Measurements from ENCODE around the gene USP32. TPM values are rescaled to one million over a fixed set of nuclear protein-coding genes. Genes with fewer than 3 reads are reported as not detected.
A peak's percentile ranks its signal among the peaks of the same experiment; 100 is the strongest.

USP32 gene
- total RNA-seq, 1 donor from 2014 or later = 22.8 TPM

DNA sequence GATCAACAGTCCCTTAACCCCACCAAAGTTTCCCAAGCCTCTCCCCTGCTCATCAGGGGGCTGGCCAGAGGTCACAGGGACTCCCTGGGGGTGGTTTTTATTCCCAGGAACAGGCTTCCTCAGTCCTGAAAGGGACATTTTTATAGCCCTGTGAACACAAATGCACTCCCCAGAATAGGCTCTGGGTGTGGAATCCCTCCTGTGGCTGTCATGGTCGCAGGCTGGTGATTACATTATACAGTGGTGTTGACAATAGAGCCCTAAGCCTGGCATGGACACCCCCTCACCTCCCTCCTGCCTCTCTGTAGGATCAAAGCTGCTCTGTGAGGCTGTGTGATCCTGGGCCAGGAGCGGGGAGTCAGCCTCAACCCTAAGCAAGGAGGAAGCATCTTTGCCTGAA lies 243.6 kb downstream of the USP32 start:
- intact Hi-C loops (cut with micrococcal nuclease) = no loop called here
- no peak overlapping the region for H3K27ac ChIP-seq (replicated peaks)

DNA sequence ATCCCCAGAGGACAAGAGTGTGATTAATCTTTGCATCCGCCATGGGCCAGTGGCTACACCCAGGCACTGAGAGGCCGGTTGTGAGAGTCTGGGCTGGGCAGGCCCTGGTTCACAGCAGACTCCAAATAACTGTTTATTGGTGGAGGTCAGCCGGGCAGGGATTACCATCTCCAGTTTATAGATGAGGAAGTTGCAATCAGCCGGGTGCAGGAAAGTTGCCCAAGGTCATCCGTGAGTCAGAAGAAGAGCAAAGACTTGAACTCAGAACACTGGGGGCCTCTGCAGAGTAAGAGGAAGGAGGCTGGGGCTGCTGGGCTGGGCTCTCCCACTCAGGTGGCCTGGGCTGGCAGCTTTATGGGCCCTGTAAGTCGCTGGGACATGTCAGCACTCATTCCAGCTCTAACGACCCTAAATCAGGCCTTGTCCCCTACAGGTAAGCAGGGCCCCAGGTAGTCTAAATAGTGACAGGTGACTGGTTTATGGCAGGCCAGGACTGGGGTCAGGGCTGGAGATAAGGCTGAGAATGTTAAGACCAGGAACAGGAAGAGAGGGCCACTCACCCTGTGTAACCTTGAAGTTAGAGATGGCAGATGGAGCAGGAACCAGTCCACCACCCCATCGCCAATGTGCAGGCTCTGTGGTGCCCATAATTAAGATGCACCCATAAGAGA lies 244.2 kb downstream of the USP32 start:
- TF ChIP-seq, protein P1, sequence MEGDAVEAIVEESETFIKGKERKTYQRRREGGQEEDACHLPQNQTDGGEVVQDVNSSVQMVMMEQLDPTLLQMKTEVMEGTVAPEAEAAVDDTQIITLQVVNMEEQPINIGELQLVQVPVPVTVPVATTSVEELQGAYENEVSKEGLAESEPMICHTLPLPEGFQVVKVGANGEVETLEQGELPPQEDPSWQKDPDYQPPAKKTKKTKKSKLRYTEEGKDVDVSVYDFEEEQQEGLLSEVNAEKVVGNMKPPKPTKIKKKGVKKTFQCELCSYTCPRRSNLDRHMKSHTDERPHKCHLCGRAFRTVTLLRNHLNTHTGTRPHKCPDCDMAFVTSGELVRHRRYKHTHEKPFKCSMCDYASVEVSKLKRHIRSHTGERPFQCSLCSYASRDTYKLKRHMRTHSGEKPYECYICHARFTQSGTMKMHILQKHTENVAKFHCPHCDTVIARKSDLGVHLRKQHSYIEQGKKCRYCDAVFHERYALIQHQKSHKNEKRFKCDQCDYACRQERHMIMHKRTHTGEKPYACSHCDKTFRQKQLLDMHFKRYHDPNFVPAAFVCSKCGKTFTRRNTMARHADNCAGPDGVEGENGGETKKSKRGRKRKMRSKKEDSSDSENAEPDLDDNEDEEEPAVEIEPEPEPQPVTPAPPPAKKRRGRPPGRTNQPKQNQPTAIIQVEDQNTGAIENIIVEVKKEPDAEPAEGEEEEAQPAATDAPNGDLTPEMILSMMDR (IDR thresholded peaks at IDR 0.05; ENCODE audit: borderline replicate concordance) = no peak
- Histone ChIP-seq H3K27me3 (ENCODE audit: low read depth) (peaks cover 85% of the 10 kb centered on the region), H3K9me3 (replicated peaks) (no peaks in the 10 kb centered on the region), H3K4me3 (no peak overlapping the region), H3K27ac (replicated peaks) (no peak overlapping the region), H3K4me1 (peaks cover 45% of the 10 kb centered on the region), H3K36me3 (no peaks in the 10 kb centered on the region)
- DNase-seq = no peak
- intact Hi-C loops (cut with micrococcal nuclease) = no loop called here

More for the DNA sequence above, 243.6 kb downstream of the USP32 start:
- TF ChIP-seq, protein P1 (IDR thresholded peaks at IDR 0.05; ENCODE audit: borderline replicate concordance) = no peak
- H3K36me3 ChIP-seq = no peaks in the 10 kb centered on the region
- peaks cover 92% of the 10 kb centered on the region for H3K27me3 ChIP-seq (ENCODE audit: low read depth)
- peaks cover 45% of the 10 kb centered on the region for H3K4me1 ChIP-seq
- H3K9me3 ChIP-seq (replicated peaks) = no peaks in the 10 kb centered on the region
- DNase-seq = no peak
- no peak overlapping the region for H3K4me3 ChIP-seq

DNA sequence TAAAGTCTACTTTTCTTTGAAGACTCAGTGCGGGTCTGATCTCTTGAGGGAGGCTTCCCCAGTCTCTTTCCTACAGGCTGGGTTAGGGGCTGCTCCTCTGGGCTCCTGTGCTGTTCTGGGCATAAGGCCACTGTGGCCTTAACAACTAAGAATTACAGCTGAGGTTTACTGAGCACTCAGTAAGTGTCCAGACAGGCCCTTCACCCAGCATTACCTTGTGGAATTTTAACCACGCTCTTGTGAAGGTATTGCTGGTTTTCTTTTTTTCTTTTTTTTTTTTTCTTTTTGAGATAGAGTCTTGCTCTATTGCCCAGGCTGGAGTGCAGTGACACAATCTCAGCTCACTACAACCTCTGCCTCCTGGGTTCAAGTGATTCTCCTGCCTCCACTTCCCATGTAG lies 245.7 kb downstream of the USP32 start:
- H3K27ac ChIP-seq (replicated peaks) = no peak overlapping the region
- intact Hi-C loops (cut with micrococcal nuclease) = no loop called here
- H3K4me3 ChIP-seq = no peak overlapping the region
- H3K36me3 ChIP-seq = no peaks in the 10 kb centered on the region
- no peaks in the 10 kb centered on the region for H3K9me3 ChIP-seq (replicated peaks)
- H3K4me1 ChIP-seq = peaks cover 50% of the 10 kb centered on the region
- no peak for DNase-seq
- TF ChIP-seq, protein P1 (IDR thresholded peaks at IDR 0.05; ENCODE audit: borderline replicate concordance) = no peak
- H3K27me3 ChIP-seq (ENCODE audit: low read depth) = peaks cover 84% of the 10 kb centered on the region

DNA sequence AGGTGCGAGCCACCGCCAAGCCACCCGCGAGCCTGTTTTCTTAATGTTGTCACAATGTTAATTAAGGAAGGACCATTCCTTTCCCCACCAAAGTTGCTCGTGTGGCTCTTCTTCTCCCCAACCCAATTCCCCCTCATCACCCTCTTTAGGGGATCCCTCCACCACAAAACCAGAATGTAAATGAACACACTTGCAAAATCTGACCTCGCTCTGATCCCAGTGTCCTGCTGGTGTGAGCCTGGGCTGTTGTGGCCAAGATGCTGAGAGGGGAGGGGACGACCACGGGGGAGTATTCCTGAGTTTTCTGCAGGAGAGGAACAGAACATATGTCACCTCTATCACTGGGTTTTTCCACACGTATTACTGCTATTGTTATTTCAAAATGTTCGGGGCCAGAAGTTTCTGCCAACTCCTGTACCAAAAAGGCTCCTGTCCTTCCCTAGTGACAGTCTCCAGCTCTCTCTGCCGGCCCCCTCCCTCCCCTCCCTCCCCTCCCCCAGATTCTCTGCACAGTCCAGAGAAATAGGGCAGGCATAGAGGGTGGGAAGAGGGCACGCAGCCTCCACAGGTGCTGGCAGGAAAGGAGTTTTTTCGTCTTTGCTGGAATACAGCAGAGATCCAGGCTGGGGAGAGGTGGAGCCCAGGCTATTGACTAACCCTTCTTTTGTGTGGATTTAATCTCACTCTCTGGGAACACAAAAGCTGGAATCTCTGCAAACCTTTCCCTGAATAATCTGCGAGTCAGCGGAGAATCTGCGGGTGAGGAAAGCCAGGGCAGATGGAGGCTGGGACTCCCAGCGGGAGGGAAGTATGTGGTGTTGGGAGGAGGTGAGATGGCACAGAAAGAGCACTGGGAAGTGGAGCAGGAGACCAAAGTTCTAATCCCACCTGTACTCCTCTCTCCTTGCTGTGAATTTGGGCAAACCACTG lies 246.7 kb downstream of the USP32 start:
- TF ChIP-seq, protein P1 (IDR thresholded peaks at IDR 0.05; ENCODE audit: borderline replicate concordance) = no peak
- no peak overlapping the region for H3K4me3 ChIP-seq
- intact Hi-C loops (cut with micrococcal nuclease) = no loop called here
- H3K27ac ChIP-seq (replicated peaks) = peak overlapping the region; percentile 24
- peaks cover 84% of the 10 kb centered on the region for H3K27me3 ChIP-seq (ENCODE audit: low read depth)
- H3K36me3 ChIP-seq = no peaks in the 10 kb centered on the region
- DNase-seq = no peak
- peaks cover 48% of the 10 kb centered on the region for H3K4me1 ChIP-seq
- no peaks in the 10 kb centered on the region for H3K9me3 ChIP-seq (replicated peaks)

DNA sequence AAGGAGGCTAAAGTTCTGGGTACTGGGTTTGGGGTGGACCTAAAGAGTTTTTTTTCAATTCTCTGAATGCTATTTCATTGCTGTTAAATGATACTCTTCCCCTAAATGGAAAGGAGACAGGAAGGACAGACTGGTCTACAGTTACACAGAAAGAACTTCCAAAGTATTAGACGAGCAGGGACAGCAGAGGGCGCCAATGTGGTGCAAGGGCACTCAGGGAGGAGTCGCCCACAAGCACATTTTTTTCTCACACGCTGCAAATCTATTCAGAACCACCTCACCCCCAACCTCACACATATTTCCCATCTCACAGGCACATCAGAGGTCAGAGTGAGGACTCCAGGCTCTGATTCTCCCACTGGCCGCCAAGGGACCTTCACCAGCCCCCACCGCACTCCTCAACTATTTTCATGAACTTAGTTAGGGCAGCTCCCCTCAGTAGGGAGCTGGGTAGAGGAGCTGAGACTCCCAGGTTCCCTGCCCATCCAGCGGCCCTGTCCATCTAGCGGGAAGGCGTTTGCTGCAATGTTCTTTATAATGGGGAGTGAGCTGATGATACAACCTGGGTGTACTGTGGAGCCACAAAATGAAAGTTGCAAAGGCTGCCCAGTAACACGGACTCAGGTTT lies 248.9 kb downstream of the USP32 start:
- Histone ChIP-seq H3K27me3 (ENCODE audit: low read depth) (peaks cover 84% of the 10 kb centered on the region), H3K4me3 (peak overlapping the region; percentile 14), H3K9me3 (replicated peaks) (no peaks in the 10 kb centered on the region), H3K4me1 (peaks cover 51% of the 10 kb centered on the region), H3K36me3 (no peaks in the 10 kb centered on the region), H3K27ac (replicated peaks) (peak overlapping the region; percentile 38)
- DNase-seq = peak; percentile 76
- TF ChIP-seq, protein P1 (IDR thresholded peaks at IDR 0.05; ENCODE audit: borderline replicate concordance) = peak; percentile 77
- intact Hi-C loops (cut with micrococcal nuclease) = no loop called here

Data from left ventricle myocardium inferior (tissue), 1 donor.